Nephron progenitor cell (in vitro differentiated cells): ENCODE results near the gene CYSRT1.

Experiments used
- DNase-seq: peaks from one replicate; pipeline ENCODE4 v3.0.0; 2021
- H3K27ac Mint-ChIP-seq: 2 replicates; pipeline ENCODE4 v1.8.0; 2021; ENCODE audit warnings: mild to moderate bottlenecking, moderate library complexity, mixed read lengths
- H3K27me3 Mint-ChIP-seq: 2 replicates; pipeline ENCODE4 v1.8.0; 2021; ENCODE audit warnings: mild to moderate bottlenecking, low read depth, mixed read lengths; ENCODE audit not compliant: poor library complexity
- H3K36me3 Mint-ChIP-seq: 2 replicates; pipeline ENCODE4 v1.8.0; 2021; ENCODE audit warnings: low read depth, mixed read lengths
- H3K4me1 Mint-ChIP-seq: 2 replicates; pipeline ENCODE4 v1.8.0; 2021; ENCODE audit warnings: mixed read lengths
- H3K4me3 Mint-ChIP-seq: 2 replicates; pipeline ENCODE4 v1.8.0; 2021; ENCODE audit warnings: mild to moderate bottlenecking, moderate library complexity, mixed read lengths
- H3K9me3 Mint-ChIP-seq: 2 replicates; pipeline ENCODE4 v1.8.0; 2021; ENCODE audit warnings: mild to moderate bottlenecking, moderate library complexity, mixed read lengths
- CTCF ChIP-seq: fragments of 200-600 bp; sonication (generic); IDR thresholded peaks from 2 replicates; pipeline ENCODE4 v1.5.0; 2021; ENCODE audit warnings: antibody characterized with exemption

CYSRT1 gene

GRCh38 chr9:137264067-137264466 is 39.1 kb downstream of the CYSRT1 start:
- no peak overlapping the region for H3K4me3 Mint-ChIP-seq
- peaks cover 30% of the 10 kb centered on the region for H3K36me3 Mint-ChIP-seq
- no peak overlapping the region for H3K27ac Mint-ChIP-seq
- DNase-seq, result no peak
- H3K9me3 Mint-ChIP-seq, result peaks cover 6% of the 10 kb centered on the region
- H3K4me1 Mint-ChIP-seq, result peaks cover 7% of the 10 kb centered on the region
- TF ChIP-seq CTCF, result no peak
- no peaks in the 10 kb centered on the region for H3K27me3 Mint-ChIP-seq

GRCh38 chr9:137265496-137266161 is 40.7 kb downstream of the CYSRT1 start:
- Mint-ChIP-seq H3K27ac (no peak overlapping the region), H3K36me3 (peaks cover 35% of the 10 kb centered on the region), H3K4me1 (peaks cover 7% of the 10 kb centered on the region), H3K27me3 (no peaks in the 10 kb centered on the region), H3K9me3 (peaks cover 6% of the 10 kb centered on the region), H3K4me3 (no peak overlapping the region)
- DNase-seq, result no peak
- TF ChIP-seq CTCF, result no peak

GRCh38 chr9:137266162-137266527 is 41.2 kb downstream of the CYSRT1 start:
- Mint-ChIP-seq H3K4me3 (no peak overlapping the region), H3K4me1 (peaks cover 7% of the 10 kb centered on the region), H3K9me3 (peaks cover 6% of the 10 kb centered on the region), H3K27me3 (no peaks in the 10 kb centered on the region), H3K27ac (no peak overlapping the region), H3K36me3 (peaks cover 31% of the 10 kb centered on the region)
- no peak for TF ChIP-seq CTCF
- DNase-seq, result no peak

- no peak for TF ChIP-seq CTCF
- Mint-ChIP-seq H3K27ac (no peak overlapping the region), H3K4me1 (peaks cover 7% of the 10 kb centered on the region), H3K27me3 (no peaks in the 10 kb centered on the region), H3K9me3 (peaks cover 1% of the 10 kb centered on the region), H3K36me3 (peaks cover 29% of the 10 kb centered on the region), H3K4me3 (no peak overlapping the region)
- no peak for DNase-seq
These were observed 41.8 kb downstream of the CYSRT1 start for GRCh38 chr9:137266585-137267453.

GRCh38 chr9:137267933-137268355 is 43.0 kb downstream of the CYSRT1 start:
- H3K4me3 Mint-ChIP-seq, result no peak overlapping the region
- TF ChIP-seq CTCF, result no peak
- no peak overlapping the region for H3K27ac Mint-ChIP-seq
- no peaks in the 10 kb centered on the region for H3K9me3 Mint-ChIP-seq
- H3K4me1 Mint-ChIP-seq, result peaks cover 7% of the 10 kb centered on the region
- DNase-seq, result no peak
- peaks cover 22% of the 10 kb centered on the region for H3K36me3 Mint-ChIP-seq
- no peaks in the 10 kb centered on the region for H3K27me3 Mint-ChIP-seq
